GM18498 (cell line): ENCODE measurements around the gene PDXDC1.
"Not testable (repeated sequence)": the region's sequence is repeated elsewhere in the genome, so short reads cannot be mapped to it uniquely, and the experiment has no call there.

Experiments used
- ATAC-seq: cut with Tn5 transposase; IDR thresholded peaks from one replicate; pipeline ENCODE4 v1.9.1; 2021; ENCODE audit warnings: mild to moderate bottlenecking, moderate library complexity; ENCODE audit not compliant: unreplicated experiment

PDXDC1 gene

GRCh38 chr16:15130256-15130932, 155.6 kb downstream of the PDXDC1 start:
- ATAC-seq, result not testable (repeated sequence)

DNA sequence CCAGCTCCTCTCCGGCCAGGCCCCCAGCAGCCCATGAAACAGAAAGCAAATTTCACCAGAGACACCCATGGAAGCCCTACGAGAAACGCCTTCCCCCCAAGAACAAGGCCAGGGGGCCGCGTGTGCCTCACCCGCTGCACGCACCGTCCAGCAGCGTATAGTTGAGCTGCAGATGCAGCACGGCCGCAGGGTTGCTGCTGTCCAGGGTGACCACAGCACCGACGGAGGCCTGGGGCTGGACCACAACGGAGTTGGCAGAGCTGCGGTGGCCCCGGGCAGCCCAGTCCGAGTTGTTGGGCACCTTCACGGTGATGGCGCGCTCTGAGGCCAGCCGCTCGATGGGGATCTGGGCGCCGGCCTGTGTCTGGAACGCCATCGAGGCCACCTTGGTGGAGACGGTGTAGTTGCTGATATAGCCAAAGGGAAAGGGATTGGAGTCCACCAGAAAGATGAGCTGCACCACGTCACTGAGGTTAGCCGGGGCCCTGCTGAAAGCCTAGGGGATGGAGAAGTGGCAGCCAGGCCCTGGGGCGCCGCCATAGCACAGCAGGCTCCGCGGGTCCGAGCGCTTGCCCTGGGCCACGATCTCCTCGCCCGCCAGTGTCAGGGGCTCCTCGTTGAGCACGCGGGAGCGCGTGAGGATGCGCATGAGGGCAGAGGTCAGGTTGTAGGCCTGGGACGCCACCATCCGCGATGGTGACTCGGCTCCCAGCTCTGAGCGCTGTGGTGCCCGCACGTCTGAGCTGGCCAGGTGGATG, 156.3 kb downstream of the PDXDC1 start:
- not testable (repeated sequence) for ATAC-seq

DNA sequence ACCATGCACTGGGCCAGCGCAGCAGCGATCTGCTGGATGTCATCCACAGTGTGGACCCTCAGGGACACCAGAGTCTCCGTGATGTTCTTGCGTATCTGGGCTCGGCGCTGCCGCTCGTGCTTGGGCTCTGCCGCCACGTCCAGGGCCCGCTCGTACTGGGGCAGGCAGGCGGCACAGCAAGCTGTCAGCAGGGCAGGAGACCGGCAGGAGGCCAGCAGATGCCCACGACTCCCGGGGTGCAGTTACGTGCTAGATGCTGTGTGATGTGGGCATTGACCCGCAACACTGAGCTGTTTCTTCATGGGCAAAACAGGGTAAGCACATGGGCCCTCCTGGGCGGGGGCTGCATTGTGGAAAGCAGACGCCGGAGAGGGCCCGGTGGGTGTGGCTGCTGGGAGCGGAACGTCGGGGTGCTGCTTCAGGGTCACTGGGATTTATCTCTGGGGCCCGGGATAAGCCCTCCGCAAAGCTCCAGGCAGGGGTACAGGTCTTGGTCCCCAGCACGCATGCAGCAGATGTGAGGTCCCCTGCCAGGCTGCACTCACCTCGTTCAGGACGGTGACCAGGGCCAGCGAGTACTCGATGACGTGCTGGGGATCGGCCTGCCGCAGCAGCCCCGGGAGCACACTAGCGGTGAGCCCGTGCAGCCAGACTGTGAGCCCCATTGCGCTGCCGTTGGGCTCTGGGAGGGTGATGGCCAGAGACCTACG, 158.0 kb downstream of the PDXDC1 start:
- not testable (repeated sequence) for ATAC-seq

GRCh38 chr16:15133554-15133953, 158.7 kb downstream of the PDXDC1 start:
- ATAC-seq, result not testable (repeated sequence)

DNA sequence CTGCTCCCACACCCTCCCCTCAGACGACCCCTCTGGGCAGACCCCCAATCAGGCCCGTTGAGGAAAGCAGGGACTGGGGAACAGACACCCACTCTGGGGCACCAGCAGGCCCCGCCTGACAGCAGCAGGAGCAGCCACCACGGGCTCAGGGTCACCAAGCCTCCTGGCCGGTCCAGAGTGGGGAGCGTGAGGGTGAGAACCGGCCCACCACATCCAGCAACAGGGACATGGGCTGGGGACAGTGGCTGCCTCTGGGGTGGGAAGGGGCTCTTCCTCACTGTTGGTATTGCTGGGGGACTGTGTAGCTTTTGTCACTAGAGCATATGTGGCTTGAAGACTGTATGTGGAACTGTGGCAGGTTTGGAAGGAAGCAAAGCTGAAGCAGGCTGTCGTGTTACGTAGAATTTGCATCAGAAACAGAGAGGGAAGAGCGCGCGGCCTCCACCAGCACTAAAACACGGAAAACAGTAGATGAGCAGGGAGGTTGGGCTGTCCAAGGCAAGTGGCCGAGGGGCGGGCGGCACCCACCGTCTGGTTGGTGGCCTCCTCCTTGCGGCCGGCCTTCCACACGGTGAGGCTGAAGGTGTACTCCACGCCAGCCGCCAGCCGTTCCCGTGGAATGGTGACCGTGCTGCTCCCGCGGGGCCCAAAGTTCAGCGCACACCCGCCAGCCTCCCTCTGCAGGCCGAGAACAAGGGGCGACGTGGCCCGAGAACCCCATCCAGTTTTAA, 160.1 kb downstream of the PDXDC1 start:
- ATAC-seq, result not testable (repeated sequence)

DNA sequence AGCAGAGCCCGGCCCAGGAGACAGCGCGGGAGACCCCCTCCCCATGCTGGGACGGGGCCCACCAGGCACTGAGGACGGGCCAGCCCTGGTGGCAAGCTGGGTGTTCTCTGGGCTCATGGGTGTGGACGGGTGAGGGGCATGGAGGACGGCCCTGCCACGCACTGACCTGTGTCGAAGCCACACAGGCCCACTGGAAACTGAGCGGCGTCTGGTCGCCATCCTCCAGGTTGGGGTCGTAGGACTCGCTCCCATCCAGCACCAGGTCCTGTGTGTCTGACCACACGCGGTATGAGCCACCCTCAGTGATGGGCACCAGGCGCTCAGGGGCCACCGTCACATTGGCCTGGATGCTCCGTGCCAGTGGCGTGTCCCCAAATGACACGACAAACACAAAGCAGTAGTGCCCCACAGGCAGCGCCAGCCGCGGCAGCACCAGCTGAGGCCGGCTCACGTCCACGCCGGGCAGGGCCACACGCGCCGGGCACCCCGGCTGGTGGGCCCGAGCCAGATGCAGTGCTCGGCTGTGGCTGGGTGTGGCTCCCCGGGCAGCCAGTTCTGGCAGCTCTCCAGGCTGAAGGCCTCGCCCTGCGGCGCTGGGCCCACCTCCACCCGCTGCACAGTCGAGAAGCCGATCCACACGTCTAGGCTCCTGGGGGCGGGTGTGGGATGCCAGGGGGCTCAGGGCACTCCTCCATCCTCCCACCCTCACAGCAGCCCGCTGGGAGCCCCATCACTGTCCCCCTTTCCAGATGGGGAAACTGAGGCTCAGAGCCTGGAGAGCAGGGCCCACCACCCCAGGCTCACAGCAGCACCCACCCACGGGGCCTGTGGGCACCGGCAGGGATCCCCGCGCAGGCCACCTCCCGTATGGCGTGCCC, 160.9 kb downstream of the PDXDC1 start:
- not testable (repeated sequence) for ATAC-seq

- ATAC-seq, result not testable (repeated sequence)
These were observed 162.7 kb downstream of the PDXDC1 start for GRCh38 chr16:15137514-15137913.

- not testable (repeated sequence) for ATAC-seq
These were observed 165.9 kb downstream of the PDXDC1 start for GRCh38 chr16:15140444-15141365.

- ATAC-seq, result no peak
These were observed 166.8 kb downstream of the PDXDC1 start for GRCh38 chr16:15141586-15141985.

- not testable (repeated sequence) for ATAC-seq
These were observed 167.5 kb downstream of the PDXDC1 start for GRCh38 chr16:15142107-15142890.

DNA sequence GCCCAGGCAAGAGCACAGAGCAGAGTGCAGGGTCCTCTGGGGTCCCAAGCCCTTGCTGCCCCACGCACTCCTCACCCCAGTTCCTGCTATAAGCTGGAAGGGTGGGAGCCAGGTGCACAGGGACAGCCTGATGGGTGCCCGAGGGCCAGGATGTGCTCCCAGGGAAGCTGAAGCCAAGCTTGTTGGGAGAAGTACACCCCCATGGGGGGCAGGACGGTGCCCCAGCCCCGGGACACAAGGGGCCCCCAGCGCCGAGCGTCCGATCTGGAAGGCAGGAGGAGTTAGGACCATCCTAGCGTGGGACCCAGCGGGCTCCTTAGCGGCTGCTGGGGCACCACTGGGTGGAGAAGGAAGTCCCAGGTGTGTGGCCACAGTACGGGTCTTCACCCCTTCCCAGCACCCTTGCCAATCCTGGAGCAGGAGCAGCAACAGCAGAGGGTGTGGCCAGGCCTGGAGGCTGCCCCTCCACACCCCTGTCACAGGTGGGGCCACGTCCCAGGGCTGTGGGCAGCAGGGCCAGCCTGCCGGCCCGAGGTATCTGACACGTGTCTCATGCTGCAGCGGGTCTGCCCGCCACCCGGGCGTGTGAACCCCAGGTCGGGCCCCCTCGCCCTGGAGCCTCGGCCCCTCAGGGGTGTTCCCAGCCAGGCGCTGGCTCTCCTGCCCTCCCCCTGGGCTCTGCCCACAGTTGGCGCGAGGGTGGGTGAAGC, 168.2 kb downstream of the PDXDC1 start:
- ATAC-seq, result not testable (repeated sequence)

DNA sequence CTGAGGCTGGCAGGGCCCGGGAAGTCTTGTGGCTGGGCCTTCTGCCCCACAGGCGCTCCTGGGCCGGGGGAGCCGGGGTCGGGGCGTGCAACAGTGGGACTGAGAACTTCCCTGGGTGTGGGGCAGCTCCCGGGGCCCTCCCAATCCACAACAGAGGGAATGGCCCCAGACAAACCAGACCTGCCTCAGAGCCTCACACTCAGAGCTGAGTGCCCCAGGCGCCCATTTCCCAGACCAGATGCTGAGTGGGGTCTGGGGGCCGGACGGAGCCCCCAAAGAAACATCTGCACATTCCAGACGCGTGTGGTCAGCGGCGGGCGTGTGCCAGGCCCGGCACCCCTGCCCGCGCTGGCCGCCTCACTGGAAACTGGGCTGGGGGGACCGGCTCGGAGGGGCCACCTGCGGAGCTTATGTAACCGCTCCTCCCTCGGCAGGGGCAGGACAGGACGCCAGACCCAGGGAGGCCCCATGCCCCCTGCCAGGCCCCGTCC, 168.8 kb downstream of the PDXDC1 start:
- not testable (repeated sequence) for ATAC-seq

GRCh38 chr16:15144092-15144631, 169.3 kb downstream of the PDXDC1 start:
- not testable (repeated sequence) for ATAC-seq

GRCh38 chr16:15144781-15145417, 170.1 kb downstream of the PDXDC1 start:
- ATAC-seq, result not testable (repeated sequence)

DNA sequence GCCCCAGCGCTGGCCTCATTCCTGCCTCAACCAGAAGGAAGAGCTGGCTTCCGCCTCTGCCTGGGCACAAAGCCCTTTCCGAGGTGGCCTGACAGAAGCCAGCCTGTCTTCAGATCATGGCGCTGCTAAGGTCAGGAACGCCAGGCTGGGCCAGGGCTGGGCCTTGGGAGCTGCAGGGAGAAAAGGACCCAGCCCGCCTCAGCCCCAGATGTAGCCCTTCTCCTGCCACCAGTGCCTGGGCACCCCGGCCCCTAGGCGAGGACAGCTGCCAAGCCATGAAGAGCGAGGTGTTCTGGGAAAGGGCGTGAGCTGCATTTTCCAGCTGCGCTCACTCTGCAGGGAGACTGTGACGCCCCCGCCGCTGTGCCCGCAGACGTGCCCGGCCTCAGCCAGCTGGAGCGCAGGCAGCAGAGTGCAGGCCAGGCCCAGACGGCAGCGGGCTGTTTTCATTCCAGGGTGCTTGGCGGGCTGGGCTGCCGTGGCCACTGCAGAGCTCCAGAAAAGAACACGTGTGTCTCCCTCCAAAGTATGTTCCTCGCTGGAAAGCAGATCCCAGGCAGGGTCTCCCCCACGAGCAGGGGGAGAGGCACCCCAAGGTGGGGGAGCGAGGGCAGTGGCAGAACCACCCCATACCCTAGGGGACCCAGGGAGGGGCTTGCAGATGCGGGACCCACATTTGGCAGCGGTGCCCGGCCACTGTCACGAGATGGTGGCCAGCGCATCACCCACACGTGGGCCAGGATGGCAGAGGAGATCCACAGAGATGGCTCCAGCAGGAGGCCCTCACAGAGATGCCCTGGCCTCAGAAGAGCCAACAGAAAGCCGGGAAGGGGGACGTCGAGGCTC, 170.8 kb downstream of the PDXDC1 start:
- ATAC-seq, result not testable (repeated sequence)

DNA sequence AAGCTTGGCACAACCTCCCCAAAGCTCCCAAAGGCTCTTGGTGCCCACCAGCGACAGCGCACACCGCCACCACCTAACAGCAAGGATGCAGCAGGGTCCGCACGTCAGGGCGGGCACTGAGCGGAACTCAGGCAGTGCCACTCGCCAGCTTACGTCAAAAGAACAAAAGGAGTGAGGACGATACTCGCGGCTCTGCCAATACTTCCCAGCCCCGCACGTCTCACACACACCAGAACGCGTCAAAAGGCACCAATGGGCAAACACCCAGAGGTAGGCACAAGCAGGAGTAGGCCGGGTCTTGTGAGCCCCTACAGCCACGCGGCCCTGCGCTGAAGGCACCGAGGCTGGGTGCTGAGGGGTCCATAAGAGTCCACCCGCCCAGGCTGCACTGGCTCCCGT, 171.4 kb downstream of the PDXDC1 start:
- ATAC-seq, result not testable (repeated sequence)
